Transverse colon (tissue), 4 donors: ENCODE results near the gene UBASH3A.

Experiments used
- POLR2AphosphoS5 ChIP-seq, 3 donors: sonication (generic); formaldehyde crosslinking; IDR thresholded peaks; one replicate each; pipeline ENCODE4 v1.6.1; 2016; ENCODE audit warnings: antibody characterized with exemption in 3 of 3
- TF ChIP-seq, protein P1 (sequence below), 5 experiments: fragments of 200-600 bp in 3 of 5; fragments of 450-650 bp in 2 of 5; sonication (generic) in 3 of 5; IDR thresholded peaks; 1 replicate in 2 of 5; 2 replicates in 3 of 5; pipeline ENCODE4 v1.5.1; 2016 to 2017; ENCODE audit warnings: antibody characterized with exemption in 5 of 5, inconsistent platforms in 3 of 5, mild to moderate bottlenecking in 2 of 5, moderate library complexity in 1 of 5

DNA sequence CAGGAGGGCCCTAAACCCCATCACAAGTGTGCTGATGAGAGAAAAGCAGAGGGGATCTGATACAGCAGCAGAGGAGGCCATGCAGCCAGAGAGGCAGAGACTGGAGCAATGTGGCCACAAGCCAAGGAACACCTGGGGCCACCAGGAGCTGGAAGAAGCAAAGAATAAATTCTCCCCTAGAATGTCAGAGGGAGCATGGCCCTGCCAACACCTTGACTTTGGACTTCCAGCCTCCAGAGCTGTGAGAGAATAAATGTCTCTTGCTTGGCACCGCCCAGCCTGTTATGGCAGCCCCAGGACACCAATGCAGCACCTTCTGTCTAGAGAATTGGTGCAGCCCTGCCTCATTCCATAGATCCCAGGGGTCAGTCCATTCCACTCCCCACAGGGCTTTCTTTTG, 25.3 kb downstream of the UBASH3A start:
- TF ChIP-seq, protein P1, sequence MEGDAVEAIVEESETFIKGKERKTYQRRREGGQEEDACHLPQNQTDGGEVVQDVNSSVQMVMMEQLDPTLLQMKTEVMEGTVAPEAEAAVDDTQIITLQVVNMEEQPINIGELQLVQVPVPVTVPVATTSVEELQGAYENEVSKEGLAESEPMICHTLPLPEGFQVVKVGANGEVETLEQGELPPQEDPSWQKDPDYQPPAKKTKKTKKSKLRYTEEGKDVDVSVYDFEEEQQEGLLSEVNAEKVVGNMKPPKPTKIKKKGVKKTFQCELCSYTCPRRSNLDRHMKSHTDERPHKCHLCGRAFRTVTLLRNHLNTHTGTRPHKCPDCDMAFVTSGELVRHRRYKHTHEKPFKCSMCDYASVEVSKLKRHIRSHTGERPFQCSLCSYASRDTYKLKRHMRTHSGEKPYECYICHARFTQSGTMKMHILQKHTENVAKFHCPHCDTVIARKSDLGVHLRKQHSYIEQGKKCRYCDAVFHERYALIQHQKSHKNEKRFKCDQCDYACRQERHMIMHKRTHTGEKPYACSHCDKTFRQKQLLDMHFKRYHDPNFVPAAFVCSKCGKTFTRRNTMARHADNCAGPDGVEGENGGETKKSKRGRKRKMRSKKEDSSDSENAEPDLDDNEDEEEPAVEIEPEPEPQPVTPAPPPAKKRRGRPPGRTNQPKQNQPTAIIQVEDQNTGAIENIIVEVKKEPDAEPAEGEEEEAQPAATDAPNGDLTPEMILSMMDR (IDR thresholded peaks at IDR 0.05): no peak
- no peak for TF ChIP-seq POLR2AphosphoS5 (IDR thresholded peaks at IDR 0.05)
